HEK293T (cell line): ENCODE measurements around the gene TMEM178A.

ENCODE experiments used
- CTCF ChIA-PET: fragments of 350-600 bp; formaldehyde crosslinking; extraction: SDS; loops from one replicate; lab custom pipeline; 2021; ENCODE audit warnings: antibody characterized with exemption, inconsistent platforms; lab: Yijun Ruan, JAX
- POLR2A ChIA-PET: fragments of 350-600 bp; formaldehyde crosslinking; extraction: SDS; loops from one replicate; lab custom pipeline; 2020; ENCODE audit warnings: antibody characterized with exemption, inconsistent platforms; lab: Yijun Ruan, JAX
- DNase-seq: peaks from one replicate; pipeline ENCODE4 v3.0.0; 2012; ENCODE audit warnings: mixed read lengths; ENCODE audit errors: extremely low spot score
- ARNT ChIP-seq: fragments of 450-650 bp; IDR thresholded peaks from 2 replicates; pipeline ENCODE4 v1.6.1; 2017; ENCODE audit warnings: mild to moderate bottlenecking
- BHLHE40 ChIP-seq: fragments of 450-650 bp; IDR thresholded peaks from 2 replicates; pipeline ENCODE4 v1.6.1; 2016; ENCODE audit warnings: mild to moderate bottlenecking, moderate library complexity, borderline replicate concordance
- CTBP1 ChIP-seq: fragments of 450-650 bp; IDR thresholded peaks from 2 replicates; pipeline ENCODE4 v1.6.1; 2016; ENCODE audit warnings: borderline replicate concordance
- ELF4 ChIP-seq: fragments of 450-650 bp; IDR thresholded peaks from 2 replicates; pipeline ENCODE4 v1.6.1; 2017; ENCODE audit warnings: antibody characterized with exemption
- FOXA1 ChIP-seq: fragments of 450-650 bp; IDR thresholded peaks from 2 replicates; pipeline ENCODE4 v1.6.1; 2016; ENCODE audit warnings: mild to moderate bottlenecking
- FOXK2 ChIP-seq: fragments of 450-650 bp; IDR thresholded peaks from 2 replicates; pipeline ENCODE4 v1.6.1; 2016; ENCODE audit warnings: mild to moderate bottlenecking
- FOXM1 ChIP-seq: fragments of 450-650 bp; IDR thresholded peaks from 2 replicates; pipeline ENCODE4 v1.6.1; 2017; ENCODE audit warnings: mild to moderate bottlenecking, borderline replicate concordance
- HDGF ChIP-seq: fragments of 450-650 bp; IDR thresholded peaks from 2 replicates; pipeline ENCODE4 v1.6.1; 2017; ENCODE audit warnings: antibody characterized with exemption, borderline replicate concordance
- L3MBTL2 ChIP-seq: fragments of 450-650 bp; conservative IDR thresholded peaks from 2 replicates; pipeline ENCODE4 v1.6.1; 2016; ENCODE audit warnings: mild to moderate bottlenecking
- LEF1 ChIP-seq: fragments of 450-650 bp; IDR thresholded peaks from 2 replicates; pipeline ENCODE4 v1.6.1; 2017; ENCODE audit warnings: mild to moderate bottlenecking, borderline replicate concordance
- NFRKB ChIP-seq: fragments of 450-650 bp; IDR thresholded peaks from 2 replicates; pipeline ENCODE4 v1.6.1; 2016; ENCODE audit warnings: mild to moderate bottlenecking, moderate library complexity
- PKNOX1 ChIP-seq: fragments of 450-650 bp; IDR thresholded peaks from 2 replicates; pipeline ENCODE4 v1.6.1; 2016
- SP1 ChIP-seq: fragments of 450-650 bp; IDR thresholded peaks from 2 replicates; pipeline ENCODE4 v1.6.1; 2017
- SUZ12 ChIP-seq: fragments of 450-650 bp; IDR thresholded peaks from 2 replicates; pipeline ENCODE4 v1.6.1; 2016; ENCODE audit warnings: mild to moderate bottlenecking
- TARDBP ChIP-seq: fragments of 450-650 bp; IDR thresholded peaks from 2 replicates; pipeline ENCODE4 v1.6.1; 2016
- ZNF384 ChIP-seq: fragments of 450-650 bp; IDR thresholded peaks from 2 replicates; pipeline ENCODE4 v1.6.1; 2016

The TMEM178A gene

GRCh38 chr2:39665811-39666490 lies at the start of gene TMEM178A:
TMEM178A (plus strand) TSS chr2:39665917; CDS start chr2:39665975, 58 bp downstream.
- ChIA-PET POLR2A (no interaction called here), CTCF (no interaction called here)
- no peak for TF ChIP-seq SUZ12
- no peak for TF ChIP-seq SP1
- TF ChIP-seq FOXA1, result no peak
- no peak for TF ChIP-seq L3MBTL2
- no peak for TF ChIP-seq TARDBP
- no peak for TF ChIP-seq CTBP1
- TF ChIP-seq BHLHE40, result no peak
- peak; percentile 58 for DNase-seq

- TF ChIP-seq L3MBTL2 (no peak), NFRKB (no peak), FOXA1 (no peak), ZNF384 (no peak), PKNOX1 (no peak), SUZ12 (no peak), LEF1 (no peak), HDGF (no peak)
- no peak for DNase-seq
- ChIA-PET POLR2A (no interaction called here), CTCF (no interaction called here)
Measured at GRCh38 chr2:39618236-39618635, 47.5 kb upstream of the TMEM178A start.

GRCh38 chr2:39618736-39619135 lies 47.0 kb upstream of the TMEM178A start:
- TF ChIP-seq FOXM1 (no peak), SP1 (no peak), L3MBTL2 (no peak), SUZ12 (no peak), PKNOX1 (no peak), BHLHE40 (no peak), ZNF384 (no peak), ELF4 (no peak), LEF1 (no peak), FOXK2 (no peak), FOXA1 (no peak), CTBP1 (no peak), HDGF (no peak), NFRKB (no peak), TARDBP (no peak), ARNT (no peak)
- ChIA-PET CTCF (no interaction called here), POLR2A (no interaction called here)
- no peak for DNase-seq

- POLR2A ChIA-PET, result no interaction called here
- CTCF ChIA-PET, result no interaction called here
- peak; percentile 25 for DNase-seq
- TF ChIP-seq FOXA1 (no peak), FOXK2 (no peak), L3MBTL2 (no peak), ZNF384 (no peak), SP1 (no peak), CTBP1 (no peak), LEF1 (no peak), HDGF (no peak), PKNOX1 (no peak), ARNT (no peak)
Measured at GRCh38 chr2:39620067-39620466, 45.6 kb upstream of the TMEM178A start.

GRCh38 chr2:39621596-39621995 lies 44.1 kb upstream of the TMEM178A start:
- POLR2A ChIA-PET, result no interaction called here
- TF ChIP-seq PKNOX1 (no peak), BHLHE40 (no peak), SP1 (no peak), ELF4 (no peak), LEF1 (no peak), FOXK2 (no peak), ARNT (no peak), HDGF (no peak), ZNF384 (no peak), FOXM1 (no peak), TARDBP (no peak), L3MBTL2 (no peak), SUZ12 (no peak), NFRKB (no peak), CTBP1 (no peak)
- no peak for DNase-seq
- CTCF ChIA-PET, result no interaction called here

- ChIA-PET CTCF (no interaction called here), POLR2A (no interaction called here)
- TF ChIP-seq TARDBP, result no peak
- no peak for TF ChIP-seq FOXK2
- TF ChIP-seq FOXA1, result no peak
- no peak for TF ChIP-seq LEF1
- no peak for TF ChIP-seq ZNF384
- TF ChIP-seq SP1, result no peak
- TF ChIP-seq FOXM1, result no peak
- no peak for TF ChIP-seq SUZ12
- no peak for TF ChIP-seq ARNT
- no peak for TF ChIP-seq L3MBTL2
- no peak for TF ChIP-seq PKNOX1
- no peak for TF ChIP-seq ELF4
- no peak for TF ChIP-seq HDGF
- TF ChIP-seq BHLHE40, result no peak
- no peak for TF ChIP-seq CTBP1
- no peak for TF ChIP-seq NFRKB
Measured at GRCh38 chr2:39622860-39623259, 42.9 kb upstream of the TMEM178A start.

More at GRCh38 chr2:39622860-39623259, 42.9 kb upstream of the TMEM178A start:
- no peak for DNase-seq
